CD4-positive, alpha-beta T cell treated with Interleukin-15 for 4 hours (primary cell): ENCODE results near the gene TNS1.

Experiments
- DNase-seq: peaks from one replicate; pipeline ENCODE4 v3.0.0-alpha.2; 2020; ENCODE audit warnings: low spot score

TNS1 gene

GRCh38 chr2:217942731-217943335 is 60.0 kb downstream of the TNS1 start:
- no peak for DNase-seq

- DNase-seq = no peak
Observed at GRCh38 chr2:217941886-217942728, 60.7 kb downstream of the TNS1 start.

GRCh38 chr2:217941339-217941738 is 61.5 kb downstream of the TNS1 start:
- no peak for DNase-seq

GRCh38 chr2:217940261-217941220 is 62.3 kb downstream of the TNS1 start:
- no peak for DNase-seq

GRCh38 chr2:217939629-217940245 is 63.1 kb downstream of the TNS1 start:
- no peak for DNase-seq

- no peak for DNase-seq
Observed at GRCh38 chr2:217939220-217939619, 63.6 kb downstream of the TNS1 start.

GRCh38 chr2:217938036-217938435 is 64.8 kb downstream of the TNS1 start:
- no peak for DNase-seq

- no peak for DNase-seq
Observed at GRCh38 chr2:217937446-217937845, 65.3 kb downstream of the TNS1 start.

GRCh38 chr2:217936952-217937351 is 65.8 kb downstream of the TNS1 start:
- DNase-seq = no peak

- no peak for DNase-seq
Observed at GRCh38 chr2:217935901-217936684, 66.7 kb downstream of the TNS1 start.

- DNase-seq = no peak
Observed at GRCh38 chr2:217935235-217935879, 67.4 kb downstream of the TNS1 start.

GRCh38 chr2:217934321-217935131 is 68.3 kb downstream of the TNS1 start:
- DNase-seq = no peak

GRCh38 chr2:217933617-217933993 is 69.2 kb downstream of the TNS1 start:
- DNase-seq = no peak

GRCh38 chr2:217932803-217933616 is 69.8 kb downstream of the TNS1 start:
- DNase-seq = no peak

- DNase-seq = no peak
Observed at GRCh38 chr2:217931846-217932560, 70.8 kb downstream of the TNS1 start.

GRCh38 chr2:217930761-217931563 is 71.8 kb downstream of the TNS1 start:
- DNase-seq = no peak
